ENCODE results near the gene MCF2L2. TPM values are rescaled to one million over a fixed set of nuclear protein-coding genes. Genes with fewer than 3 reads are reported as not detected.

MCF2L2 gene, protein sequence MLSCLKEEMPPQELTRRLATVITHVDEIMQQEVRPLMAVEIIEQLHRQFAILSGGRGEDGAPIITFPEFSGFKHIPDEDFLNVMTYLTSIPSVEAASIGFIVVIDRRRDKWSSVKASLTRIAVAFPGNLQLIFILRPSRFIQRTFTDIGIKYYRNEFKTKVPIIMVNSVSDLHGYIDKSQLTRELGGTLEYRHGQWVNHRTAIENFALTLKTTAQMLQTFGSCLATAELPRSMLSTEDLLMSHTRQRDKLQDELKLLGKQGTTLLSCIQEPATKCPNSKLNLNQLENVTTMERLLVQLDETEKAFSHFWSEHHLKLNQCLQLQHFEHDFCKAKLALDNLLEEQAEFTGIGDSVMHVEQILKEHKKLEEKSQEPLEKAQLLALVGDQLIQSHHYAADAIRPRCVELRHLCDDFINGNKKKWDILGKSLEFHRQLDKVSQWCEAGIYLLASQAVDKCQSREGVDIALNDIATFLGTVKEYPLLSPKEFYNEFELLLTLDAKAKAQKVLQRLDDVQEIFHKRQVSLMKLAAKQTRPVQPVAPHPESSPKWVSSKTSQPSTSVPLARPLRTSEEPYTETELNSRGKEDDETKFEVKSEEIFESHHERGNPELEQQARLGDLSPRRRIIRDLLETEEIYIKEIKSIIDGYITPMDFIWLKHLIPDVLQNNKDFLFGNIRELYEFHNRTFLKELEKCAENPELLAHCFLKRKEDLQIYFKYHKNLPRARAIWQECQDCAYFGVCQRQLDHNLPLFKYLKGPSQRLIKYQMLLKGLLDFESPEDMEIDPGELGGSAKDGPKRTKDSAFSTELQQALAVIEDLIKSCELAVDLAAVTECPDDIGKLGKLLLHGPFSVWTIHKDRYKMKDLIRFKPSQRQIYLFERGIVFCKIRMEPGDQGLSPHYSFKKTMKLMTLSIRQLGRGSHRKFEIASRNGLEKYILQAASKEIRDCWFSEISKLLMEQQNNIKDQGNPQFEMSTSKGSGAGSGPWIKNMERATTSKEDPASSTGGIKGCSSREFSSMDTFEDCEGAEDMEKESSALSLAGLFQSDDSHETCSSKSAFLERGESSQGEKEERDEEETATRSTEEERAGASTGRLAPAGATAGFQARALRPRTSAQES
- total RNA-seq: 0.29 TPM in 1 of 2 replicates, not detected in the other

DNA sequence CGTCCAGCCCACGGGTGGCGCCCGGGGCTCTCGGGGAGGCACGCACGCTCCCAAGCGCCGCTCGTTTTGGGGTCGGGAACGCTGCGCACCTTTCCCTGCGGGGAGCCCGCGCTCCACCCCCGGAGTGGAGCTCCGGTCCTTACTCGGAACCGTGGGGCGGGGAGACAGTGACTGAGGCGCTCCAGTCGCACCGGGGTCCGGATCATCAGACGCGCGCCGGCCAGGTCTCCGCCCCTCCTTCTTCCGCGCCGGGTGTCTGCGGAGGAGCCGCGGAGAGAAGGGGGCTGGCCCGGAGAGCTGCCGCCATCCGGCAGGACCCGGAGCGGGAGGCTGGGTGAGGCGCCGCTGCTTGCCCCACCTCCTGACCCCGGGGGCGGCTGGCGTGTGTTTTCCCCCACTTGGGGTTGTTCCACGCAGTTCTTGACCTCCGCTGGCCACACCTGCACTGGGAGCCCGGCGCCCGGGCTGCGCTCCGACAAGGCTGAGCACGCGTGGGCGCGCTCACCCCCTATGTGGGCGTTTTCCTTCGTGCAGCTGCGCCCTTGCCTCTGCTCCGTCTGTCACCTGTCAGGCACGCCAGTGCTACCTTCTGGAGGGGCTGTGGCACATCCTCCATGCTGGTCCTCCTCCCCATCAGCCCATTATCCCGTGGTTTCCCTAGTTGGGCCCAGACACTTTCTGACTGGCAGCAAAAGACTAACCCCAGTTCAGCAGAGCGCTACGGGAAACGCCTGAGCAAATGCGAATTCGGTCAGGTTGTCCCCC, at the start of gene MCF2L2:
Gene MCF2L2 (minus strand): TSS at position 173 of the 765 bp plus-strand sequence. CDS start 642 bp downstream, outside the sequence.

DNA sequence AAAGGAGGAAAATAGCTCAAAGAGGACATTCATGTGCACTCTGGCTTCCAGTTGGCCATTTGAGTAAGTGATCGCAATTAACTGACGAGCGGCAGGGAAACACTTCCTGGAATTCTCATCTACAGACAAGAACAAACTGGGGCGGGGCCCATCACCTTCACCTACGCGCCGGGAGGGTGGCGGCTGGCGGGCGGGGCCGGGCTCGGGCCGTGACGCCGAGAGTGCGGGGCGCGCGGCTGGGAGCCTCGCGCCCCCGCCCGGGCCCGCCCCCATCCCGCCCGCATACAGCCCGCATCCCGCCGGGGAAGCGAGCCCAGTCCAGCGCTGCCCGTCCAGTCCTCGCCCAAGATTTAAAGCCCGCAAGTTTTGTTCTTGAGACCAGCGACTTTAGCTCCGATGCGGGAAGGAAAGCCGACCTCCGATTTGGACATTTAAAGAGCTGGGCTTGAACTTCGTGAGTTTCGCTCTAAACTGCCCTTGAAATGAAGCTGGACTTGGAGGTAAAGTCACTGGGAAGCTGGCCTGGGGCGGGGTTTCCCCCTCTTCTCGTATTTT, 175.4 kb downstream of the MCF2L2 start, which contains the start of gene B3GNT5:
Gene B3GNT5 (plus strand): TSS at position 281 of the 555 bp plus-strand sequence. CDS start 16,546 bp downstream, outside the sequence.

Small RNA genes within 50 kb of the gene (small RNA-seq; reads per million reads assigned to genes)
- not detected for gene RF00092 (ENCODE audit: low replicate concordance)
- gene RF00394 (ENCODE audit: low replicate concordance): not detected
- gene RF01241 (ENCODE audit: low replicate concordance): 0.16 reads per million
- gene RNA5SP151 (ENCODE audit: low replicate concordance): not detected
- gene SNORA63D (ENCODE audit: low replicate concordance): 2.3 reads per million, percentile 72 among the genes with 10 or more reads in this experiment

Other genes starting within 250 kb of the MCF2L2 start
- 1.9 and 2.0 TPM in 2 replicates for gene B3GNT5, start 175.4 kb downstream of the MCF2L2 start, total RNA-seq
- under 0.01 TPM in 1 of 2 replicates, not detected in the other for gene KLHL6, start 127.1 kb upstream of the MCF2L2 start, total RNA-seq
- gene KLHL24, start 207.0 kb upstream of the MCF2L2 start, total RNA-seq: 26.1 and 83.4 TPM in 2 replicates

Measured in placental pericyte (primary cell).